Upper lobe of left lung (tissue), 4 donors: ENCODE measurements around the gene RNASEH2B.

ENCODE experiments used
- CTCF ChIP-seq, 6 experiments: fragments of 450-650 bp in 4 of 6; fragments of 200-600 bp in 2 of 6; sonication (generic) in 2 of 6; IDR thresholded peaks; one replicate each; pipeline ENCODE4 v1.5.1; 2016 to 2019; ENCODE audit warnings: antibody characterized with exemption in 6 of 6
- POLR2A ChIP-seq, 4 donors: fragments of 450-650 bp; IDR thresholded peaks; one replicate each; pipeline ENCODE4 v1.5.1; 2016 to 2017; ENCODE audit warnings: antibody characterized with exemption in 4 of 4, mild to moderate bottlenecking in 2 of 4
- POLR2AphosphoS5 ChIP-seq, 2 donors: sonication (generic); formaldehyde crosslinking; IDR thresholded peaks; one replicate each; pipeline ENCODE4 v1.5.1; 2017; ENCODE audit warnings: antibody characterized with exemption in 2 of 2

DNA sequence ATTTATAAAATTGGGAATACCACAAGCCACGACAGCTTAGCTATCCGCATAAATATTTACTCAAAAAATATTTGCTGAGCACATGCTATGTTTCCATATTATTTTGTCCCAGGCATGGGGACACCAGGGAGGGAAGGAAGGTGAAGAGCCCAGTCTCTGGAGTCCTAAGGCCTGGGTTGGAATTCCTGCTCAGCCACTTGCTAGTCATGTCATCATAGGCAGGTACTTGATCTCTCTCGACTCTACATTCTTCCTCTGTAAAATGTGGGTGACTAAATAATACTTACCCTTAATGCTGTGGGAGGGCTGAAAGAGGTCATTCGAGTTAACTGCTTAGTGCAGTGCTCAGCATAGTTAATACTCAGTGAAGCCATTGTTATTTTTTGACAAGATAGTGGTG lies 4.3 kb upstream of the RNASEH2B start:
- TF ChIP-seq CTCF (IDR thresholded peaks at IDR 0.05) (no peak), POLR2A (IDR thresholded peaks at IDR 0.05) (no peak), POLR2AphosphoS5 (IDR thresholded peaks at IDR 0.05) (no peak)
